ENCODE results near the gene FLNC. TPM values are rescaled to one million over a fixed set of nuclear protein-coding genes. Genes with fewer than 3 reads are reported as not detected.

Gene FLNC
- total RNA-seq, 1 donor from 2014 or later, result 31.9 TPM

DNA sequence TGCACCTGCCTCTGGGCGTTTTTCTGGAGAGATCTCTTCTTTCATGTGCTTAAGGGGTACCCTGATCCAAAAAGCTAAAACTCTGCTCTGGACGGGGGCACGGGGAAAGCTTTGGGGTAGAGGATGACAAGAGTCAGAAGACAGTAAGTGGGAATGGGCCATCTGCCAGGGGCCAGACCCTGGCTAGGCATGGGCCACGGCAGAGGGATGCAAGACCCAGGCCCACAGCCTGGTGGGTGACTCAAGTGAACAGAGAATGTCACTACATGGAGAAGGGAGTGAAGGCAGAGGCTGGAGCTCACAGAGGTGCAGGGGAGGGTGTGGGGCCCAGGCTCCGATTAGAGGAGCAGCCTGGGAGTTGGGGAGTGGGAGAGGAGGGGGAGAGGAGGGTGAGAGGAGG lies 15.3 kb downstream of the FLNC start:
- intact Hi-C loops (cut with DNase I), result no loop called here
- no peak for DNase-seq (ENCODE audit: extremely low spot score in 2 of 2)
- H3K36me3 ChIP-seq, result peaks cover 0 to 36% of the 10 kb centered on the region in 2 donors
- no peak overlapping the region for H3K4me3 ChIP-seq
- no peaks in the 10 kb centered on the region for H3K9me3 ChIP-seq
- no peak overlapping the region for H3K27ac ChIP-seq
- no peaks in the 10 kb centered on the region for H3K27me3 ChIP-seq
- no peak for TF ChIP-seq POLR2A (IDR thresholded peaks at IDR 0.05)
- TF ChIP-seq, protein P1, sequence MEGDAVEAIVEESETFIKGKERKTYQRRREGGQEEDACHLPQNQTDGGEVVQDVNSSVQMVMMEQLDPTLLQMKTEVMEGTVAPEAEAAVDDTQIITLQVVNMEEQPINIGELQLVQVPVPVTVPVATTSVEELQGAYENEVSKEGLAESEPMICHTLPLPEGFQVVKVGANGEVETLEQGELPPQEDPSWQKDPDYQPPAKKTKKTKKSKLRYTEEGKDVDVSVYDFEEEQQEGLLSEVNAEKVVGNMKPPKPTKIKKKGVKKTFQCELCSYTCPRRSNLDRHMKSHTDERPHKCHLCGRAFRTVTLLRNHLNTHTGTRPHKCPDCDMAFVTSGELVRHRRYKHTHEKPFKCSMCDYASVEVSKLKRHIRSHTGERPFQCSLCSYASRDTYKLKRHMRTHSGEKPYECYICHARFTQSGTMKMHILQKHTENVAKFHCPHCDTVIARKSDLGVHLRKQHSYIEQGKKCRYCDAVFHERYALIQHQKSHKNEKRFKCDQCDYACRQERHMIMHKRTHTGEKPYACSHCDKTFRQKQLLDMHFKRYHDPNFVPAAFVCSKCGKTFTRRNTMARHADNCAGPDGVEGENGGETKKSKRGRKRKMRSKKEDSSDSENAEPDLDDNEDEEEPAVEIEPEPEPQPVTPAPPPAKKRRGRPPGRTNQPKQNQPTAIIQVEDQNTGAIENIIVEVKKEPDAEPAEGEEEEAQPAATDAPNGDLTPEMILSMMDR (IDR thresholded peaks at IDR 0.05), result no peak
- TF ChIP-seq POLR2AphosphoS5 (IDR thresholded peaks at IDR 0.05; ENCODE audit: insufficient read depth in 1 of 2, low read depth in 1 of 2), result no peak
- H3K4me1 ChIP-seq, result no peaks in the 10 kb centered on the region

DNA sequence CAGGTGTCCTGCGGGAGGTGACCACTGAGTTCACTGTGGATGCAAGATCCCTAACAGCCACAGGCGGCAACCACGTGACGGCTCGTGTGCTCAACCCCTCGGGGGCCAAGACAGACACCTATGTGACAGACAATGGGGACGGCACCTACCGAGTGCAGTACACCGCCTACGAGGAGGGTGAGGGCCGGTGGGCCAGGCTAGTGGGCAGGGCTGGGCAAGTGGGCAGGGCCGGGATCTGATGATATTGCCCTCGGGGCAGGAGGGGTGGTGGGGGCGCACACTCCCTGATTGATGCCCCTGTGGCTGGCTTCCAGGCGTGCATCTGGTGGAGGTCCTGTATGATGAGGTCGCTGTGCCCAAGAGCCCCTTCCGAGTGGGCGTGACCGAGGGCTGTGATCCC lies 15.8 kb downstream of the FLNC start:
- TF ChIP-seq POLR2AphosphoS5 (IDR thresholded peaks at IDR 0.05; ENCODE audit: insufficient read depth in 1 of 2, low read depth in 1 of 2) (no peak), POLR2A (IDR thresholded peaks at IDR 0.05) (no peak)
- TF ChIP-seq, protein P1 (IDR thresholded peaks at IDR 0.05), result no peak
- H3K4me3 ChIP-seq, result no peak overlapping the region
- intact Hi-C loops (cut with DNase I), result no loop called here
- peaks cover 0 to 32% of the 10 kb centered on the region in 2 donors for H3K36me3 ChIP-seq
- no peaks in the 10 kb centered on the region for H3K9me3 ChIP-seq
- H3K27ac ChIP-seq, result no peak overlapping the region
- no peak for DNase-seq (ENCODE audit: extremely low spot score in 2 of 2)
- no peaks in the 10 kb centered on the region for H3K4me1 ChIP-seq
- no peaks in the 10 kb centered on the region for H3K27me3 ChIP-seq

DNA sequence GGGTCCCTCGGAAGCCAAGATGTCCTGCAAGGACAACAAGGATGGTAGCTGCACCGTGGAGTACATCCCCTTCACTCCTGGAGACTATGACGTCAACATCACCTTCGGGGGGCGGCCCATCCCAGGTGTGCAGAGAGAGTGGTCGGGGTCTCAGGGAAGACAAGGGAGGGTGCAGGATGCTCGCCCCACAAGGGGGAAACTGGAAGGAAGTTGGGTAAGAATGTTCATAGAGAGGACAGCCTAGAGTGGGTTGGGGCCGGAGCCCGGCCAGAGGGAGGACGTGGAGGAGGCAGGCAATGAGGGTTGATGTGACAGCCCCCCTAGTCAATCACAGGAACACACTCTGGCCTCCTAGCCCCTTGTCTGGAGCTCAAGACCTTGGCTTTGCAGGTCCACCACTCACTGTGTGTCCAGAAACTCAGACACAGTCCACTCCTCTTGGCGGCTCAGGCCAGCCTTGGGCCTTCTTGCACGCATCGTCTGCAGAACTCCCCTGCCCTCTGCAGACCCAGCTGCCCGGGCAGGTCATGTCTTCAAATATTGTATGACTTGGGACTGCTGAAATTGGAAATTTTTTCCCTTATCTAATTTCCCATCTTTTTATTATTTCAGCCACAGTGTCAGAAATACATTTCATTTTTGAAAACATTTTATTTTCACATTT lies 16.7 kb downstream of the FLNC start:
- H3K27ac ChIP-seq, result no peak overlapping the region
- H3K27me3 ChIP-seq, result no peaks in the 10 kb centered on the region
- peaks cover 0 to 41% of the 10 kb centered on the region in 2 donors for H3K36me3 ChIP-seq
- no peaks in the 10 kb centered on the region for H3K9me3 ChIP-seq
- no peak for DNase-seq (ENCODE audit: extremely low spot score in 2 of 2)
- no peak overlapping the region for H3K4me3 ChIP-seq
- TF ChIP-seq, protein P1 (IDR thresholded peaks at IDR 0.05), result no peak
- TF ChIP-seq POLR2AphosphoS5 (IDR thresholded peaks at IDR 0.05; ENCODE audit: insufficient read depth in 1 of 2, low read depth in 1 of 2), result no peak
- no peak for TF ChIP-seq POLR2A (IDR thresholded peaks at IDR 0.05)
- H3K4me1 ChIP-seq, result no peaks in the 10 kb centered on the region
- intact Hi-C loops (cut with DNase I), result no loop called here

DNA sequence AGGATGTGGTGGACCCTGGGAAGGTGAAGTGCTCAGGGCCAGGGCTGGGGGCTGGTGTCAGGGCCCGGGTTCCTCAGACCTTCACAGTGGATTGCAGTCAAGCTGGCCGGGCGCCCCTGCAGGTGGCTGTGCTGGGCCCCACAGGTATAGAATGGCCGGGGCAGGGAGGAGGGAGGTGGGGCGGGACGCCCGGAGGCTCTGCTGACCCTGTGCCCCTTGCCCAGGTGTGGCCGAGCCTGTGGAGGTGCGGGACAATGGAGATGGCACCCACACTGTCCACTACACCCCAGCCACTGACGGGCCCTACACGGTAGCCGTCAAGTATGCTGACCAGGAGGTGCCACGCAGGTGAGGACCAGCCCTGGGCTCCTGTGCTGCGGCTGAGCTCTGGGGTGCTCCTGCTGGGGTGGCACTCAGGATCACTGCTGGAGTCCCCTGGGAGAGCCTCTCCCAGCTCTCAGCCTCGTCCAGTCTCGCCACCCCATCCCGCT lies 17.6 kb downstream of the FLNC start:
- H3K4me3 ChIP-seq, result no peak overlapping the region
- intact Hi-C loops (cut with DNase I), result no loop called here
- no peaks in the 10 kb centered on the region for H3K27me3 ChIP-seq
- TF ChIP-seq POLR2A (IDR thresholded peaks at IDR 0.05), result no peak
- DNase-seq (ENCODE audit: extremely low spot score in 2 of 2), result no peak
- no peaks in the 10 kb centered on the region for H3K4me1 ChIP-seq
- no peak overlapping the region for H3K27ac ChIP-seq
- H3K36me3 ChIP-seq, result peaks cover 0 to 43% of the 10 kb centered on the region in 2 donors
- H3K9me3 ChIP-seq, result no peaks in the 10 kb centered on the region

DNA sequence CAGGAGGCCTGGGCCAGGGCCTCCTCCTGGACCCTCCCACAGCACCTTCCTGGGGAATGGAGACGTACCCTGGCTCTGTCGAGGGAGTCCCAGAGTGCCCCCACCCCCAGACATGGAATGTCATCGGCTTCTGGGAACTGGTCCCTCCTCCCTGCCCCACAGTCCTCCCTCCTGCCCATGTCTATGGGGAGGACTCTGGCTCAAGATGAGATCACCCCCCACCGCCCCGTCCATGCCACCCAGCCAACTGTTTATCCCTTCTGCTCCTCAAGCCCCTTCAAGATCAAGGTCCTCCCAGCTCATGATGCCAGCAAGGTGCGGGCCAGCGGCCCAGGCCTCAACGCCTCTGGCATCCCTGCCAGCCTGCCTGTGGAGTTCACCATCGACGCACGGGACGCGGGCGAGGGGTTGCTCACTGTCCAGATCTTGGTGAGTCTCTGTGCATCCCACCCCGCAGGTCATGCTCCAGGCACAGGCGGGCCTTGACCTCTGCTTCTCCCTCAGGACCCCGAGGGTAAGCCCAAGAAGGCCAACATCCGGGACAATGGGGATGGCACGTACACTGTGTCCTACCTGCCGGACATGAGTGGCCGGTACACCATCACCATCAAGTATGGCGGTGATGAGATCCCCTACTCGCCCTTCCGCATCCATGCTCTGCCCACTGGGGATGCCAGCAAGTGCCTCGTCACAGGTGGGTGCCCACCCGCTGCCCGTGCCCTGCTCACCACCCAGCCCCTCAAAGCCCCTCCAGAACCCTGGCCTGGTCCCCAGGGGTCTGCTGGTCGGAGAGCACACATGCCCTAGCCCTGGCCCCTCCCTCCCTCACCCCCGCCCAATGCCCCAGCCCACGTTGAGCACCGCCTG lies 18.3 kb downstream of the FLNC start:
- Histone ChIP-seq H3K4me1 (no peaks in the 10 kb centered on the region), H3K9me3 (no peaks in the 10 kb centered on the region), H3K4me3 (no peak overlapping the region), H3K36me3 (peaks cover 0 to 37% of the 10 kb centered on the region in 2 donors), H3K27ac (no peak overlapping the region), H3K27me3 (no peaks in the 10 kb centered on the region)
- intact Hi-C loops (cut with DNase I), result no loop called here
- TF ChIP-seq, protein P1 (IDR thresholded peaks at IDR 0.05), result no peak
- TF ChIP-seq POLR2AphosphoS5 (IDR thresholded peaks at IDR 0.05; ENCODE audit: insufficient read depth in 1 of 2, low read depth in 1 of 2) (no peak), POLR2A (IDR thresholded peaks at IDR 0.05) (no peak)
- DNase-seq (ENCODE audit: extremely low spot score in 2 of 2), result no peak
